Activated CD4-positive, CD25-positive, alpha-beta regulatory T cell (primary cell): Measurements from ENCODE around the gene TJP1.
"Not testable (repeated sequence)": the region's sequence is repeated elsewhere in the genome, so short reads cannot be mapped to it uniquely, and the experiment has no call there.

Experiments
- DNase-seq, 4 experiments: peaks; one replicate each; lab custom pipeline; 2025; lab: John Stamatoyannopoulos, UW

Gene TJP1

GRCh38 chr15:29664406-29664805, 157.9 kb downstream of the TJP1 start:
- DNase-seq, result no peak

GRCh38 chr15:29657476-29657817, 164.8 kb downstream of the TJP1 start:
- not testable (repeated sequence) for DNase-seq

GRCh38 chr15:29656636-29657475, 165.4 kb downstream of the TJP1 start:
- DNase-seq, result no peak

- DNase-seq, result no peak
These were observed 169.7 kb downstream of the TJP1 start for GRCh38 chr15:29652595-29652994.

GRCh38 chr15:29651476-29652233, 170.6 kb downstream of the TJP1 start:
- DNase-seq, result no peak
